ENCODE data around the gene ABCC4.

DNA sequence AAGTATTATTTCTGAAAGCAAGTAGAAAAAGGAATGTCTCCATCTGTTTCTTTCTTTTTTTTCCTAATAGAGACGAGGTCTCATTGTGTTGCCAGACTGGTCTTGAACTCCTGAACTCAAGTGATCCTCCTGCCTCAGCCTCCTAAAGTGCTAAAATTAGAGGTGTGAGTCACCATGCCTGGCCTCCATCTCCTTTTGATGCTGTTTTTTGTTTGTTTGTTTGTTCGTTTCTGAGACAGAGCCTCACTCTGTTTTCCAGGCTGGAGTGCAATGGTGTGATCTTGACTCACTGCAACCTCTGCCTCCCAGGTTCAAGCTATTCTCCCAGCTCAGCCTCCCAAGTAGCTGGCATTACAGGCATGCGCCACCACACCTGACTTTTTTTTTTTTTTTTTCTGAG is 14.5 kb upstream of the ABCC4 start:
- TF ChIP-seq, protein P1, sequence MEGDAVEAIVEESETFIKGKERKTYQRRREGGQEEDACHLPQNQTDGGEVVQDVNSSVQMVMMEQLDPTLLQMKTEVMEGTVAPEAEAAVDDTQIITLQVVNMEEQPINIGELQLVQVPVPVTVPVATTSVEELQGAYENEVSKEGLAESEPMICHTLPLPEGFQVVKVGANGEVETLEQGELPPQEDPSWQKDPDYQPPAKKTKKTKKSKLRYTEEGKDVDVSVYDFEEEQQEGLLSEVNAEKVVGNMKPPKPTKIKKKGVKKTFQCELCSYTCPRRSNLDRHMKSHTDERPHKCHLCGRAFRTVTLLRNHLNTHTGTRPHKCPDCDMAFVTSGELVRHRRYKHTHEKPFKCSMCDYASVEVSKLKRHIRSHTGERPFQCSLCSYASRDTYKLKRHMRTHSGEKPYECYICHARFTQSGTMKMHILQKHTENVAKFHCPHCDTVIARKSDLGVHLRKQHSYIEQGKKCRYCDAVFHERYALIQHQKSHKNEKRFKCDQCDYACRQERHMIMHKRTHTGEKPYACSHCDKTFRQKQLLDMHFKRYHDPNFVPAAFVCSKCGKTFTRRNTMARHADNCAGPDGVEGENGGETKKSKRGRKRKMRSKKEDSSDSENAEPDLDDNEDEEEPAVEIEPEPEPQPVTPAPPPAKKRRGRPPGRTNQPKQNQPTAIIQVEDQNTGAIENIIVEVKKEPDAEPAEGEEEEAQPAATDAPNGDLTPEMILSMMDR (IDR thresholded peaks at IDR 0.05 in 8 of 11, conservative IDR thresholded peaks at IDR 0.05 in 3 of 11), result no peak
- TF ChIP-seq POLR2AphosphoS5 (IDR thresholded peaks at IDR 0.05), result no peak
- TF ChIP-seq POLR2A (IDR thresholded peaks at IDR 0.05), result no peak

All from spleen (tissue), 7 donors.